ENCODE data around the gene CELSR2. TPM values are rescaled to one million over a fixed set of nuclear protein-coding genes. Genes with fewer than 3 reads are reported as not detected.

Gene CELSR2
- total RNA-seq, 3 donors from 2014 or later (not counting 1 experiment from before 2014, with no cell fraction given) = 7.1 to 9.7 (median 7.4) TPM

- Mint-ChIP-seq H3K36me3 (no peaks in the 10 kb centered on the region), H3K9me3 (no peaks in the 10 kb centered on the region), H3K4me3 (no peak overlapping the region), H3K4me1 (peaks cover 0 to 48% of the 10 kb centered on the region in 2 donors), H3K27me3 (ENCODE audit: low read depth in 2 of 2) (no peaks in the 10 kb centered on the region), H3K27ac (no peak overlapping the region)
- Histone ChIP-seq H3K4me3 (ENCODE audit: low read length) (no peak overlapping the region), H3K27ac (ENCODE audit: low read length) (no peak overlapping the region), H3K4me1 (ENCODE audit: control insufficient read depth, insufficient read depth, low read length) (peaks cover 27% of the 10 kb centered on the region), H3K36me3 (ENCODE audit: control insufficient read depth, insufficient read depth, low read length) (no peaks in the 10 kb centered on the region), H3K27me3 (ENCODE audit: control insufficient read depth, insufficient read depth, low read length) (peaks cover 9% of the 10 kb centered on the region), H3K9me3 (ENCODE audit: control insufficient read depth, insufficient read depth, low read length) (no peaks in the 10 kb centered on the region)
- DNase-seq = no peak
- ATAC-seq = no peak
- intact Hi-C loops (cut with micrococcal nuclease) = no loop called here
- TF ChIP-seq CTCF (IDR thresholded peaks at IDR 0.05) = no peak
- 95% methylated on average over 31 of the region's 31 CpGs for WGBS (ENCODE audit: insufficient coverage)
Observed at GRCh38 chr1:109252167-109252892, 3.0 kb downstream of the CELSR2 start.

- intact Hi-C loops (cut with micrococcal nuclease) = no loop called here
- H3K27ac Mint-ChIP-seq = no peak overlapping the region
- peaks cover 0 to 54% of the 10 kb centered on the region in 2 donors for H3K4me1 Mint-ChIP-seq
- no peak for DNase-seq
- H3K36me3 Mint-ChIP-seq = no peaks in the 10 kb centered on the region
- no peak overlapping the region for H3K4me3 ChIP-seq (ENCODE audit: low read length)
- ATAC-seq = no peak
- H3K9me3 ChIP-seq (ENCODE audit: control insufficient read depth, insufficient read depth, low read length) = no peaks in the 10 kb centered on the region
- H3K27me3 Mint-ChIP-seq (ENCODE audit: low read depth in 2 of 2) = no peaks in the 10 kb centered on the region
- WGBS (ENCODE audit: insufficient coverage) = 91% methylated on average over 33 of the region's 33 CpGs
- TF ChIP-seq CTCF (IDR thresholded peaks at IDR 0.05) = no peak
- H3K4me3 Mint-ChIP-seq = no peak overlapping the region
- peaks cover 8% of the 10 kb centered on the region for H3K27me3 ChIP-seq (ENCODE audit: control insufficient read depth, insufficient read depth, low read length)
- H3K27ac ChIP-seq (ENCODE audit: low read length) = no peak overlapping the region
- H3K4me1 ChIP-seq (ENCODE audit: control insufficient read depth, insufficient read depth, low read length) = peaks cover 27% of the 10 kb centered on the region
- no peaks in the 10 kb centered on the region for H3K9me3 Mint-ChIP-seq
- no peaks in the 10 kb centered on the region for H3K36me3 ChIP-seq (ENCODE audit: control insufficient read depth, insufficient read depth, low read length)
Observed at GRCh38 chr1:109252893-109253802, 3.8 kb downstream of the CELSR2 start.

GRCh38 chr1:109253803-109254620, 4.7 kb downstream of the CELSR2 start:
- Mint-ChIP-seq H3K4me1 (peaks cover 0 to 52% of the 10 kb centered on the region in 2 donors), H3K4me3 (no peak overlapping the region), H3K9me3 (no peaks in the 10 kb centered on the region), H3K27me3 (ENCODE audit: low read depth in 2 of 2) (no peaks in the 10 kb centered on the region), H3K36me3 (no peaks in the 10 kb centered on the region), H3K27ac (no peak overlapping the region)
- ATAC-seq = no peak
- no peak for TF ChIP-seq CTCF (IDR thresholded peaks at IDR 0.05)
- no peaks in the 10 kb centered on the region for H3K9me3 ChIP-seq (ENCODE audit: control insufficient read depth, insufficient read depth, low read length)
- H3K36me3 ChIP-seq (ENCODE audit: control insufficient read depth, insufficient read depth, low read length) = no peaks in the 10 kb centered on the region
- no peak overlapping the region for H3K27ac ChIP-seq (ENCODE audit: low read length)
- peaks cover 23% of the 10 kb centered on the region for H3K4me1 ChIP-seq (ENCODE audit: control insufficient read depth, insufficient read depth, low read length)
- intact Hi-C loops (cut with micrococcal nuclease) = no loop called here
- no peak overlapping the region for H3K4me3 ChIP-seq (ENCODE audit: low read length)
- no peak for DNase-seq
- peaks cover 6% of the 10 kb centered on the region for H3K27me3 ChIP-seq (ENCODE audit: control insufficient read depth, insufficient read depth, low read length)
- 77% methylated on average over 9 of the region's 9 CpGs for WGBS (ENCODE audit: insufficient coverage)

Measured in natural killer cell (primary cell).